ENCODE measurements around the gene NIPAL1.

The NIPAL1 gene

GRCh38 chr4:48069026-48069425 lies 52.5 kb downstream of the NIPAL1 start:
- DNase-seq (ENCODE audit: low read depth), result no peak
- H3K4me3 ChIP-seq (ENCODE audit: low read depth, low read length), result no peak overlapping the region
- no peak for TF ChIP-seq CTCF (IDR thresholded peaks at IDR 0.05; ENCODE audit: low read depth, low read length, missing control alignments)

GRCh38 chr4:48071191-48071590 lies 54.6 kb downstream of the NIPAL1 start:
- H3K4me3 ChIP-seq (ENCODE audit: low read depth, low read length), result no peak overlapping the region
- no peak for DNase-seq (ENCODE audit: low read depth)
- no peak for TF ChIP-seq CTCF (IDR thresholded peaks at IDR 0.05; ENCODE audit: low read depth, low read length, missing control alignments)

- H3K4me3 ChIP-seq (ENCODE audit: low read depth, low read length), result no peak overlapping the region
- TF ChIP-seq CTCF (IDR thresholded peaks at IDR 0.05; ENCODE audit: low read depth, low read length, missing control alignments), result no peak
- no peak for DNase-seq (ENCODE audit: low read depth)
These were observed 57.1 kb downstream of the NIPAL1 start for GRCh38 chr4:48073567-48074103.

GRCh38 chr4:48074657-48075056 lies 58.1 kb downstream of the NIPAL1 start:
- no peak for DNase-seq (ENCODE audit: low read depth)
- TF ChIP-seq CTCF (IDR thresholded peaks at IDR 0.05; ENCODE audit: low read depth, low read length, missing control alignments), result no peak
- no peak overlapping the region for H3K4me3 ChIP-seq (ENCODE audit: low read depth, low read length)

GRCh38 chr4:48078425-48078824 lies 61.9 kb downstream of the NIPAL1 start:
- no peak for TF ChIP-seq CTCF (IDR thresholded peaks at IDR 0.05; ENCODE audit: low read depth, low read length, missing control alignments)
- no peak for DNase-seq (ENCODE audit: low read depth)
- H3K4me3 ChIP-seq (ENCODE audit: low read depth, low read length), result no peak overlapping the region

- TF ChIP-seq CTCF (IDR thresholded peaks at IDR 0.05; ENCODE audit: low read depth, low read length, missing control alignments), result no peak
- no peak overlapping the region for H3K4me3 ChIP-seq (ENCODE audit: low read depth, low read length)
- DNase-seq (ENCODE audit: low read depth), result no peak
These were observed 62.5 kb downstream of the NIPAL1 start for GRCh38 chr4:48078862-48079655.

- DNase-seq (ENCODE audit: low read depth), result no peak
- no peak overlapping the region for H3K4me3 ChIP-seq (ENCODE audit: low read depth, low read length)
- no peak for TF ChIP-seq CTCF (IDR thresholded peaks at IDR 0.05; ENCODE audit: low read depth, low read length, missing control alignments)
These were observed 63.4 kb downstream of the NIPAL1 start for GRCh38 chr4:48079972-48080391.
